ENCODE results near the gene SMAD6. TPM values are rescaled to one million over a fixed set of nuclear protein-coding genes. Genes with fewer than 3 reads are reported as not detected.

SMAD6 gene
- total RNA-seq, 1 donor from 2014 or later: 14.1 TPM

- no peak for ATAC-seq (ENCODE audit: poor library complexity)
- intact Hi-C loops (cut with DNase I): no loop called here
- no peak for DNase-seq
Measured at GRCh38 chr15:66713843-66714508, 11.9 kb downstream of the SMAD6 start.

- no peak for ATAC-seq (ENCODE audit: poor library complexity)
- intact Hi-C loops (cut with DNase I): no loop called here
- no peak for DNase-seq
Measured at GRCh38 chr15:66714543-66714981, 12.5 kb downstream of the SMAD6 start.

GRCh38 chr15:66715181-66715624 lies 13.2 kb downstream of the SMAD6 start:
- no peak for DNase-seq
- ATAC-seq (ENCODE audit: poor library complexity): peak; percentile 19
- intact Hi-C loops (cut with DNase I): no loop called here

- intact Hi-C loops (cut with DNase I): no loop called here
Measured at GRCh38 chr15:66715720-66716655, 14.0 kb downstream of the SMAD6 start.

GRCh38 chr15:66716656-66717020 lies 14.6 kb downstream of the SMAD6 start:
- DNase-seq (no peak), ATAC-seq (ENCODE audit: poor library complexity) (no peak)
- intact Hi-C loops (cut with DNase I): no loop called here

More at GRCh38 chr15:66715720-66716655, 14.0 kb downstream of the SMAD6 start:
- ATAC-seq (ENCODE audit: poor library complexity) (peak; percentile 32), DNase-seq (no peak)

GRCh38 chr15:66718220-66718988 lies 16.4 kb downstream of the SMAD6 start:
- DNase-seq: no peak
- intact Hi-C loops (cut with DNase I): no loop called here
- ATAC-seq (ENCODE audit: poor library complexity): no peak

- intact Hi-C loops (cut with DNase I): no loop called here
- ATAC-seq (ENCODE audit: poor library complexity) (no peak), DNase-seq (no peak)
Measured at GRCh38 chr15:66719471-66719870, 17.4 kb downstream of the SMAD6 start.

GRCh38 chr15:66720206-66721010 lies 18.4 kb downstream of the SMAD6 start:
- no peak for DNase-seq
- ATAC-seq (ENCODE audit: poor library complexity): no peak
- intact Hi-C loops (cut with DNase I): no loop called here

- no peak for DNase-seq
- no peak for ATAC-seq (ENCODE audit: poor library complexity)
- intact Hi-C loops (cut with DNase I): no loop called here
Measured at GRCh38 chr15:66721020-66721419, 19.0 kb downstream of the SMAD6 start.

- DNase-seq (no peak), ATAC-seq (ENCODE audit: poor library complexity) (no peak)
- intact Hi-C loops (cut with DNase I): no loop called here
Measured at GRCh38 chr15:66721501-66721937, 19.5 kb downstream of the SMAD6 start.

- ATAC-seq (ENCODE audit: poor library complexity) (no peak), DNase-seq (no peak)
- intact Hi-C loops (cut with DNase I): no loop called here
Measured at GRCh38 chr15:66721954-66722353, 19.9 kb downstream of the SMAD6 start.

- ATAC-seq (ENCODE audit: poor library complexity) (no peak), DNase-seq (no peak)
Measured at GRCh38 chr15:66722757-66723540, 20.9 kb downstream of the SMAD6 start.

GRCh38 chr15:66723826-66724731 lies 22.0 kb downstream of the SMAD6 start:
- intact Hi-C loops (cut with DNase I): no loop called here
- no peak for DNase-seq

More at GRCh38 chr15:66722757-66723540, 20.9 kb downstream of the SMAD6 start:
- intact Hi-C loops (cut with DNase I): no loop called here

GRCh38 chr15:66724732-66725463 lies 22.9 kb downstream of the SMAD6 start:
- intact Hi-C loops (cut with DNase I): no loop called here
- DNase-seq: no peak
- ATAC-seq (ENCODE audit: poor library complexity): no peak

More at GRCh38 chr15:66723826-66724731, 22.0 kb downstream of the SMAD6 start:
- ATAC-seq (ENCODE audit: poor library complexity): no peak

GRCh38 chr15:66725464-66725785 lies 23.4 kb downstream of the SMAD6 start:
- intact Hi-C loops (cut with DNase I): no loop called here
- ATAC-seq (ENCODE audit: poor library complexity): no peak
- no peak for DNase-seq

- ATAC-seq (ENCODE audit: poor library complexity) (no peak), DNase-seq (no peak)
- intact Hi-C loops (cut with DNase I): no loop called here
Measured at GRCh38 chr15:66726386-66726785, 24.4 kb downstream of the SMAD6 start.
